GM19372 (cell line): ENCODE data around the gene SNRNP25.
"Not testable (repeated sequence)": the region's sequence is repeated elsewhere in the genome, so short reads cannot be mapped to it uniquely, and the experiment has no call there.

Source experiments
- ATAC-seq: cut with Tn5 transposase; IDR thresholded peaks from one replicate; pipeline ENCODE4 v1.9.1; 2021; ENCODE audit warnings: mild to moderate bottlenecking, low read depth, moderate library complexity; ENCODE audit not compliant: unreplicated experiment

SNRNP25 gene

DNA sequence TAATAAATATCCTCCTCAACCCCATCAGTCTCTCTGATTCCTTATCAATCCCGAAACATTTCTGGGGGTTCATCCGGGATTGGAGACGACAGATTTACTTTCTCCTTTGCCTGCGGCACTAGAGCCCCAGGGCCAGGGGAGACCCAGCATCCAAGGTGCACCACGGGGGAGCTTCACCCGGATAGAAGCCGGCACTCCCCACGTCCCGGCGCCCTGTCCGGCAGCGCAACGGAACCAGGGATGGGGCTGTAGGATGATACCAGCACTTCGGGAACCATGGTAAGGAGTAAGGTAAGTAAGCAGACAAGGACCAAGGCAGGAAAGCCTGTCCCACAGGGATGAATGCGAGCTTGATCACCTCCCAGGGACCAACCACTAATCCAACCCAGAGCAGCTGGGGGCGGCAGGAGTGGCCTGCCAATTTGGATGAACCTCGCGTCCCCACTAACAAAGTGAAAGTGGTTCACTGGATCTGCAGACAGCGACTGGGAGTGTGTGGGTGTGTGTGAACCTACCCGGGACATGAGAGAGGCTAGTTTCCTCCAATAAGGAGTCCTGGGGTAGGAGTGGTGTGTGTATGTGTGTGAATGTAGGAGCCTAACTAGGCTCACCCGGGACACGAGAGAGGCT, 12.1 kb upstream of the SNRNP25 start:
- no peak for ATAC-seq

DNA sequence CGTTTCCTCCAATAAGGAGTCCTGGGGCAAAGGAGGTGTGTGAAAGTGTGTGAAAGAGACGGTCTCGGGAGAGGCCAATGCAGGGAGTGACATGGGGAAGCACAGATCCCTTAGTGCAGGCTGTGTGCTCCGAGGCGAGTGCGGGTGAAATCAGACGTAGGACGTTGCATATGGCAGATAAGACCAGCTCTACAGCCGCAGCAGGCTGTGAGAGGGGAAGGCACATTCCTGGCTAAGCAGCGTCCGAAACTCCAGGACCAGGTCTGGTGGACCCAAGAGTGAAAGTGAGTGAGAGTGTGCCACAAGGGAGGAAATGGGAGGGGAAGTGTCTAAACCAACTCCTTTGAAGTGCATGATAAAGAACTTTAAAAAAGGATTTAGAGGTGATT, 11.6 kb upstream of the SNRNP25 start:
- no peak for ATAC-seq

- ATAC-seq: no peak
These were observed 10.9 kb upstream of the SNRNP25 start for GRCh38 chr16:42691-43090.

DNA sequence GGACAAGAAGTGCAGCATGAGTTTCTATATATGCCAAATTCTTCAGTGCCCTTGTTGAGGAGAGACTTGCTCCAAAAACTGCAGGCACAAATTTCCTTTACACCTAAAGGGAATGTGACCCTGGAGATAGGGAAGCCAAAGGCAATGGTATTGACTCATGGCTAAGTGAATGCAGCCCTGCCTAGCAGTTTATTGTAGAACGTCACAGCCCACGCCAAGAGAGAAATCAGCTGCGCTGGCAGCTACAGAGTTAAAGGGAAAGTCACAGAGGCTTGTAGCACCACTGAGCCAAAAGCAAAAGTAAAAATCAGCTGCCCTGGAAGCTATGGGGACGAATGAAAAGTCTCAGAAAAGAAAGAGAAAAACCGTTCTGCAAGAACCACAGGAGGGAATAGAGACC, 10.3 kb upstream of the SNRNP25 start:
- ATAC-seq: no peak

- no peak for ATAC-seq
These were observed 9.0 kb upstream of the SNRNP25 start for GRCh38 chr16:44655-45054.

- no peak for ATAC-seq
These were observed 8.2 kb upstream of the SNRNP25 start for GRCh38 chr16:45454-45853.

DNA sequence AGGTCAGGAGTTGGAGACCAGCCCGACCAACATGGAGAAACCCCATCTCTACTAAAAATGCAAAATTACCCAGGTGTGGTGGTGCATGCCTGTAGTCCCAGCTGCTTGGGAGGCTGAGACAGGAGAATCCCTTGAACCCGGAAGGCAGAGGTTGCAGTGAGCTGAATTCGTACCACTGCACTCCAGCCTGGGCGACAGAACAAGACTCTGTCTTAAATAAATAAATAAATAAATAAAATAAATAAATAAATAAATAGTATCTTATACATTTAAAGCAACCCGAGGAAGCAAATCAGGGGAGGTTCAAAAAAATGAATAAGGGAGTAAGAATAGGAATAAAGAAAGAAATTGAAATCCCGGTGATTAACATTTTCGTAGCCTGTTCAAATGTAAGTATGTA, 7.1 kb upstream of the SNRNP25 start:
- not testable (repeated sequence) for ATAC-seq

GRCh38 chr16:47234-47633, 6.4 kb upstream of the SNRNP25 start:
- no peak for ATAC-seq

DNA sequence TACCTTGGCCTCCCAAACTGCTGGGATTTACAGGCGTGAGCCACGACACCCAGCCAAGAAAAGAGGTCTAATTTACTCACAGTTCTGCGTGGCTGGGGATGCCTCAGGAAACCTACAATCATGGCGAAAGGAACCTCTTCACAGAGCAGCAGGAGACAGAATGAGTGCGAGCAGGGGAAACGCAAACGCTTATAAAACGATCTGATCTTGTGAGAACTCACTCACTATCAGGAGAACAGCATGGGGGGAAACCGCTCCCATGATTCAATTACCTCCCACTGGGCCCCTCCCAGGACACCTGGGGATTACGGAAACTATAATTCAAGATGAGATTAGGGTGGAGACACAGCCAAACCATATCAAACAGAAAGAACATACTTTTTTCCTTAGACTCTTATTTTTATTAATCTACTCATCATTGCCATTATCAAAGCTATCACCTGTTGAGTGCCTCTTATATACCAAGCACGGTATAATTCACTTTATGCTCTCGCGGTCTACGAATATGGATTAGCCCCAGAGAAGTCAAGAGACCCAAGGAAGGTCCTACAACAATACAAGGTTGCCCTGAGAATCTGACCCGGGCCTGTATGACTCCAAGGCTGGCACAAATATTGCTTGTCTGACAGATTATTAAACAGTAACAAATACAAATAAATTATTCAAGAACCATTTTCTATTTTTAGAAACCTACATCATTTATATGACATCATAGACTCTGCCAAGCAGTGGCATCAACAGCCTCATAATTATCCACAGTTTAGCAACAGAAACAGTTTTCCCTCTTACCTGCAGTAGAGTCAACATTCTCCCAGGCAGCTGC, 2.6 kb upstream of the SNRNP25 start:
- ATAC-seq: no peak

GRCh38 chr16:54237-54581, 581 bp downstream of the SNRNP25 start:
- ATAC-seq: no peak

GRCh38 chr16:55571-56136, 2.0 kb downstream of the SNRNP25 start:
- ATAC-seq: no peak

DNA sequence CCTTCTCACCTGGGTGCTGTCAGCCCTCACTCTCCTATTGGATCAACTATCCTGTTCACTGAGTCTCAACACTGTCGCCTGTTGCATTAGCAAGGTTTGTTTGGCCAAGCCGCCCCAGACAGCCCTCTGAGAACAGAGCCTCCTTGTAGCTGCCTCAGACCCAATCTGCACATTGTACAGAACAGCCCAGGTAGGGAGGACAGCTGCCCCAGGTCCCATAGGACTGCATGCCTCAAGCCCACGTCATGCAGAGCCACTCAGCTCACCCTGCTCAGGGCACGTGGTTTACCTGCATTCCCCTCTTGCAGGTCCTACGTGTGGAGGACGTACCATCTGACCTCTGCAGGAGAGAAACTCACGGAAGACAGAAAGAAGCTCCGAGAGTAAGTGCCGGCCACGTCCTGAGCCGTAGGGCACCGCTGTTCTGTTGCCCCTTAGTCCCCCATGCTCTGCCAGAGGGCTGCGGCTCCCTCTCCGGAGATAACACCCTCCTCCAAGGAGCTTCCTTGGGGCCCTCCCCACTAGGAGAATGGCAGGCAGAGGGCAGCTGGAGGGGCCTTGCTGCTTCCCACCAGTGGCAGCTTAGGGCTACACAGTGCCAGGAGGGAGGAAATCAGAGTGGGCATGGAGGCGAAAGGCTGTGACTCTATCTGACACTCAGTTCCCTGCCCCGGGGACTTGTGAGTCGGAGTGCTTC, 2.8 kb downstream of the SNRNP25 start:
- no peak for ATAC-seq

DNA sequence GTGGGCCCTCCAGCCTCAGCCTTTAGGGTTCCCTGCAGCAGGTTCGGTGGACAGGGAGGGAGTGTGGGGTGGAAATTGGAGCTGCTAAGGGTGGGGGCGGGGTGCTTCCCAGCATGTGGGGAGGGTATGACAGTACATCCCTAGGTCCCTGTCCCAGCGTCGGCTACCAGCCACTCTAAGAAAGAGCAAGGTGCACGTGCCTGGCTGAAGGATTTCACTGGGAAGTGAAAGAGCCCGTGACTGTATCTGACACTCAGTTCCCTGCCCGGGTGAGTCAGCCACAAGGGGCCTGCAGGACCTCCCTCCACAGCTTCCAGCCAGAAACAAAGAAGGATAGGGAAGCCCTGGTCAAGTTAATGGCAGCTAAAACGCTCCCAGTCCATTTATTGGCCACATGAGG, 4.1 kb downstream of the SNRNP25 start:
- ATAC-seq: no peak

DNA sequence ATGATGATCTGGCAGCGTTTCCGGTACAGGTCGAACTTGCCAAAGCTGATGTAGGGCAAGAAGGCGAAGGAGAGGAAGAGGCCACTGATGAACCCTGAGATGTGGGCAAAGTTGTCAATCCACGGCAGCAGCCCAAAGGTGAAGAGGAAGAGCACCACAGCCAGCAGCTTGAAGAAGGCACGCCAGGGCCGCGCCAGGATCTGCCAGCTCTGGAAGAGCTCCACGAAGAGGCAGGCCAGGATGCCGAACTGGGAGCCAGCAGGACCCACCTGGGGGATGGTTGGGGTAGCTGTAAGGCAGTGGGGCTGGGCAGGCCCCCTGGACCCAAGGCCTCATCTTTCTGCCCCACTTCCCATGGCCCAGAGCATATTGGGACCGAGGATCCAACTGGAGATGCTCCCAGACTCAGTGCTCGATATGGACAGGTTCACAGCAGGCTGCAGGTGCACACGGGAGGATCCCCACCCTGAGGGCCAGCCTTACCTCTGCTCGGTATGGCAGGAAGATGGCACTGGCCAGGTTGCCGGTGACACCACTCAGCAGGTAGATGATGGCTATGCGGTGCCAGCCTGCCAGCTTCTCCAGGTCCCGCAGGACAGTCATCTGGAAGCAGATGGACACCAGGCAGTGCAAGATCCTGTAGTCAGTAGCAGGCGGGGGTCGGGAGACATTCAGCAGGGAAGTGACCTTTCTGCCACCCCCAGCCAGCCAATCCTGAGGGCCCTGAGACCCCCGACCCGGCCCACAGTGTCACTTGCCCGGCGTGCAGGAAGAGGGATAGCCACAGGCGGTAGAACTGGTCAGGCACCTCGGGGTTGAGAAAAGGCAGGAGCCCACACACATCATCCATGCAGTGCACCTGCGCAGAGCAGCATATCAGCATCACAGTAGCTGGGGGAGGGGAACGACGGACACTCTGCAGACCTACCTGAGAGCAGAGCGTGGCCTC, 5.1 kb downstream of the SNRNP25 start:
- ATAC-seq: no peak

GRCh38 chr16:59440-60059, 5.9 kb downstream of the SNRNP25 start:
- no peak for ATAC-seq

GRCh38 chr16:60166-60565, 6.5 kb downstream of the SNRNP25 start:
- ATAC-seq: no peak

GRCh38 chr16:60929-61878, 7.6 kb downstream of the SNRNP25 start:
- ATAC-seq: no peak

DNA sequence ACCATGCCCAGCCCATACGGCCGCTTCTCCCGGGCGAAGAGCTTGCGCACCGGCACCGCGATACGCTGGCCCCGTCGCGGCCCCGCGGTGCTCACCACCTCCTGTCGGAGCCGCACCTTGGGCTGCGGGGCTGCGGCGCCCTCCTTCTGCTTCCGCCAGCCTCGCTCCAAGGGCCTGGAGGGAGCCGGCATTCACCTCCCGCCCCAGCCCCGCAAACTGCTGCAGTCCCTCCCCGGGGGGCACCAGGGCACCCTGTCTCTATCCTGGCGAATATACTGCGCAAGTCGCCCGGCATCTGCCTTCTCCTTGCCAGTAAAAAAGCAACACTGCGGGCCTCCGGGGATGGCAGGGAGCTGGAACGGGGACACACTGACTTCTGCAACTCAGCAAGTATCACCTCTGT, 8.3 kb downstream of the SNRNP25 start:
- no peak for ATAC-seq
